HepG2 (cell line): ENCODE measurements around the gene BCAR3. TPM values are rescaled to one million over a fixed set of nuclear protein-coding genes. Genes with fewer than 3 reads are reported as not detected.

Experiments used
- CERS6 ChIP-seq: sonication (generic); formaldehyde crosslinking; IDR thresholded peaks from 2 replicates; pipeline ENCODE4 v1.5.0; 2020; ENCODE audit warnings: missing genetic modification reagents
- FOXK2 ChIP-seq: fragments of 450-650 bp; IDR thresholded peaks from 2 replicates; pipeline ENCODE4 v1.6.1; 2016
- GABPB1 ChIP-seq: IDR thresholded peaks from 2 replicates; pipeline ENCODE4 v1.6.1; 2016; ENCODE audit warnings: mild to moderate bottlenecking, missing genetic modification reagents, moderate library complexity, missing compliant biosample characterization
- HDAC1 ChIP-seq: sonication (generic); formaldehyde crosslinking; IDR thresholded peaks from 2 replicates; pipeline ENCODE4 v1.5.1; 2020; ENCODE audit warnings: mild to moderate bottlenecking, missing genetic modification reagents
- KAT8 ChIP-seq: IDR thresholded peaks from 2 replicates; pipeline ENCODE4 v1.6.1; 2016; ENCODE audit warnings: missing genetic modification reagents, missing compliant biosample characterization
- KDM2A ChIP-seq: sonication (generic); formaldehyde crosslinking; IDR thresholded peaks from 2 replicates; pipeline ENCODE4 v1.4.0; 2020; ENCODE audit warnings: low read depth, missing genetic modification reagents, borderline replicate concordance
- PHF21A ChIP-seq: sonication (generic); formaldehyde crosslinking; IDR thresholded peaks from 2 replicates; pipeline ENCODE4 v1.5.0; 2020; ENCODE audit warnings: mild to moderate bottlenecking, missing genetic modification reagents
- RERE ChIP-seq: IDR thresholded peaks from 2 replicates; pipeline ENCODE4 v1.6.1; 2016; ENCODE audit warnings: low read depth, missing genetic modification reagents, missing compliant biosample characterization
- SAFB2 ChIP-seq: sonication (generic); formaldehyde crosslinking; IDR thresholded peaks from 2 replicates; pipeline ENCODE4 v1.5.1; 2020; ENCODE audit warnings: missing genetic modification reagents, low read depth, mild to moderate bottlenecking, borderline replicate concordance
- SCMH1 ChIP-seq: sonication (generic); formaldehyde crosslinking; IDR thresholded peaks from 2 replicates; pipeline ENCODE4 v1.9.0; 2021; ENCODE audit warnings: missing genetic modification reagents, mild to moderate bottlenecking, borderline replicate concordance
- STAG1 ChIP-seq: sonication (generic); formaldehyde crosslinking; IDR thresholded peaks from 2 replicates; pipeline ENCODE4 v1.4.0; 2020; ENCODE audit warnings: missing genetic modification reagents
- TFAP4 ChIP-seq: sonication (generic); IDR thresholded peaks from 2 replicates; pipeline ENCODE4 v1.6.1; 2016; ENCODE audit warnings: low read depth, borderline replicate concordance
- ZFP90 ChIP-seq: sonication (generic); formaldehyde crosslinking; IDR thresholded peaks from 2 replicates; pipeline ENCODE4 v1.8.0; 2022; ENCODE audit warnings: missing genetic modification reagents, mild to moderate bottlenecking, inconsistent platforms, borderline replicate concordance
- ZMYM4 ChIP-seq: sonication (generic); formaldehyde crosslinking; IDR thresholded peaks from 2 replicates; pipeline ENCODE4 v1.8.1; 2023; ENCODE audit warnings: mild to moderate bottlenecking, missing genetic modification reagents
- ZNF205 ChIP-seq: IDR thresholded peaks from 2 replicates; pipeline ENCODE4 v1.6.1; 2018; ENCODE audit warnings: missing biosample characterization, missing genetic modification reagents
- ZNF609 ChIP-seq: sonication (generic); formaldehyde crosslinking; IDR thresholded peaks from 2 replicates; pipeline ENCODE4 v1.4.0; 2020; ENCODE audit warnings: mild to moderate bottlenecking, missing genetic modification reagents, borderline replicate concordance
- polyA plus RNA-seq, 8 experiments: library from polyadenylated mRNA; depleted of rRNA in 3 of 8; stranded (reverse) in 7 of 8; unstranded in 1 of 8; fragments of >200 nt; fragmentation: Illumina TruSeq in 4 of 8; extraction: Trizol in 4 of 8; gene quantifications; 2 replicates each; pipeline versions ENCODE4 v1.2.1 to v1.2.3, GENCODE V29; 2011 to 2016; ENCODE audit warnings: low read depth in 4 of 8, missing spikeins in 1 of 8, mixed read lengths in 1 of 8; ENCODE audit not compliant: insufficient read depth in 1 of 8
- total RNA-seq, 5 experiments: library from RNA; depleted of rRNA; stranded (reverse); fragments of >200 nt; fragmentation: Illumina TruSeq; extraction: Trizol; gene quantifications; 2 replicates each; pipeline ENCODE4 v1.2.3, GENCODE V29; 2016; ENCODE audit warnings: low read depth in 1 of 5

Gene BCAR3
- total and polyA plus RNA-seq, 2 of the 13 experiments (the other 11 are each of a cell fraction or from before 2014, with no cell fraction given) = 3.6 to 4.8 TPM

GRCh38 chr1:93617670-93618499 is 63.8 kb downstream of the BCAR3 start (continued):
- TF ChIP-seq ZNF609 (CRISPR knock-in tag) (peak; percentile 73), SCMH1 (CRISPR knock-in tag) (no peak), SAFB2 (0 out of 2 replicates have a peak, but pooled peaks have one; percentile 0), TFAP4 (peak; percentile 67; the same call in 1 of the 2 replicates), ZFP90 (0 out of 2 replicates have a peak, but pooled peaks have one; percentile 62), FOXK2 (peak; percentile 58; the same call in 1 of the 2 replicates), RERE (CRISPR knock-in tag) (0 out of 2 replicates have a peak, but pooled peaks have one; percentile 63), KDM2A (CRISPR knock-in tag) (peak; percentile 12), STAG1 (CRISPR knock-in tag) (peak; percentile 19; the same call in 1 of the 2 replicates), GABPB1 (peak; percentile 40), ZNF205 (peak; percentile 57; the same call in 1 of the 2 replicates), KAT8 (CRISPR knock-in tag) (peak; percentile 61; the same call in 1 of the 2 replicates), CERS6 (CRISPR knock-in tag) (no peak), ZMYM4 (CRISPR knock-in tag) (0 out of 2 replicates have a peak, but pooled peaks have one; percentile 33), HDAC1 (CRISPR knock-in tag) (peak; percentile 48; the same call in 1 of the 2 replicates), PHF21A (CRISPR knock-in tag) (peak; percentile 69)
